GM06990 (cell line): ENCODE measurements around the gene SYN1.
A peak's percentile ranks its signal among the peaks of the same experiment; 100 is the strongest.

Source experiments
- DNase-seq: peaks from one replicate; pipeline ENCODE4 v3.0.0-alpha.2; 2011; ENCODE audit not compliant: insufficient read length; ENCODE audit errors: extremely low read depth
- H3K27me3 ChIP-seq: replicated peaks from 2 replicates; pipeline ENCODE4 v1.6.0; 2011; ENCODE audit warnings: low read length; ENCODE audit not compliant: control insufficient read depth, insufficient read depth
- H3K36me3 ChIP-seq: 2 replicates; pipeline ENCODE4 v1.5.1; 2011; ENCODE audit warnings: low read length; ENCODE audit not compliant: control insufficient read depth, insufficient read depth
- H3K4me3 ChIP-seq: replicated peaks from 2 replicates; pipeline ENCODE4 v1.5.1; 2011; ENCODE audit warnings: low read depth, mild to moderate bottlenecking, control low read depth, low read length
- TF ChIP-seq, protein P1 (sequence below): IDR thresholded peaks from 2 replicates; pipeline ENCODE4 v1.5.1; 2011; ENCODE audit warnings: low read length, control low read depth, mild to moderate bottlenecking, inconsistent platforms; ENCODE audit not compliant: insufficient read depth, poor library complexity, severe bottlenecking

Gene SYN1

DNA sequence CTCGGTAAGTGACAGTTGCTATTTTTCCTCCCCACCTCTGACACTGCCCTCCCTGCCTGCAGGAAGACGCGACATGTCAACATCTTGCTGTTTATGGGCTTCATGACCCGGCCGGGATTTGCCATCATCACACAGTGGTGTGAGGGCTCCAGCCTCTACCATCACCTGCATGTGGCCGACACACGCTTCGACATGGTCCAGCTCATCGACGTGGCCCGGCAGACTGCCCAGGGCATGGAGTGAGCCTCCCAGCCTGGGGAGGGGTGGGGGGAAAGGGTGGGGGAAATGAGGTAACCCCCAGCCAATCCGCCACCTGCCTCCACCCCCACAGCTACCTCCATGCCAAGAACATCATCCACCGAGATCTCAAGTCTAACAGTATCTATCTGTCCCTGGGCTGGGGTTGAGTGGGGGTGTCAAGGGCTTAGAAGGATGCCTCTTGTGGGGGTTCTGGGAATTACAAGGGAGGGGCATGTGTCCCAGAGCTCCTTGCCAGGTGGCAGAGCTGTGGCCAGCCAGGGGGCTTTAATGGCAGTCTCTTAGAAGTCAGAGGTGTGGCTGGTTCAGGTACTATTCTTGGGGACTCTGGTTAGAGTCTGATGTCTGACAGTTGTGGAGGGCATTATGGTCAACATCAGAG lies 50.9 kb downstream of the SYN1 start:
- Histone ChIP-seq H3K36me3 (peaks cover 7% of the 10 kb centered on the region), H3K4me3 (no peak overlapping the region), H3K27me3 (no peaks in the 10 kb centered on the region)
- TF ChIP-seq, protein P1, sequence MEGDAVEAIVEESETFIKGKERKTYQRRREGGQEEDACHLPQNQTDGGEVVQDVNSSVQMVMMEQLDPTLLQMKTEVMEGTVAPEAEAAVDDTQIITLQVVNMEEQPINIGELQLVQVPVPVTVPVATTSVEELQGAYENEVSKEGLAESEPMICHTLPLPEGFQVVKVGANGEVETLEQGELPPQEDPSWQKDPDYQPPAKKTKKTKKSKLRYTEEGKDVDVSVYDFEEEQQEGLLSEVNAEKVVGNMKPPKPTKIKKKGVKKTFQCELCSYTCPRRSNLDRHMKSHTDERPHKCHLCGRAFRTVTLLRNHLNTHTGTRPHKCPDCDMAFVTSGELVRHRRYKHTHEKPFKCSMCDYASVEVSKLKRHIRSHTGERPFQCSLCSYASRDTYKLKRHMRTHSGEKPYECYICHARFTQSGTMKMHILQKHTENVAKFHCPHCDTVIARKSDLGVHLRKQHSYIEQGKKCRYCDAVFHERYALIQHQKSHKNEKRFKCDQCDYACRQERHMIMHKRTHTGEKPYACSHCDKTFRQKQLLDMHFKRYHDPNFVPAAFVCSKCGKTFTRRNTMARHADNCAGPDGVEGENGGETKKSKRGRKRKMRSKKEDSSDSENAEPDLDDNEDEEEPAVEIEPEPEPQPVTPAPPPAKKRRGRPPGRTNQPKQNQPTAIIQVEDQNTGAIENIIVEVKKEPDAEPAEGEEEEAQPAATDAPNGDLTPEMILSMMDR: peak; percentile 30
- no peak for DNase-seq

DNA sequence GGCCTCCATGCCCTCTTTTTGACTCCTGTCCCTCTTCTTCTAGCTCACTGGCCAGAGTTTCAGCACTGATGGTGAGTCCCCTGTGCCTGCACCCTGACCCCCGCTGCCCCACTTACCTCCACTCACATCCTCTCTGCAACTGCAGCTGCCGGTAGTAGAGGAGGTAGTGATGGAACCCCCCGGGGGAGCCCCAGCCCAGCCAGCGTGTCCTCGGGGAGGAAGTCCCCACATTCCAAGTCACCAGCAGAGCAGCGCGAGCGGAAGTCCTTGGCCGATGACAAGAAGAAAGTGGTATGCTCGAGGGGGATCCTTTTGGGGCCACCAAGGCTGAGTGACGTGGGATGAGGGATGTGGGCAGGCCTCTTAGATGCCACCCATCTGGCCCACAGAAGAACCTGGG lies 52.8 kb downstream of the SYN1 start:
- no peak for DNase-seq
- peaks cover 9% of the 10 kb centered on the region for H3K36me3 ChIP-seq
- H3K4me3 ChIP-seq: no peak overlapping the region
- H3K27me3 ChIP-seq: no peaks in the 10 kb centered on the region
- TF ChIP-seq, protein P1: no peak

DNA sequence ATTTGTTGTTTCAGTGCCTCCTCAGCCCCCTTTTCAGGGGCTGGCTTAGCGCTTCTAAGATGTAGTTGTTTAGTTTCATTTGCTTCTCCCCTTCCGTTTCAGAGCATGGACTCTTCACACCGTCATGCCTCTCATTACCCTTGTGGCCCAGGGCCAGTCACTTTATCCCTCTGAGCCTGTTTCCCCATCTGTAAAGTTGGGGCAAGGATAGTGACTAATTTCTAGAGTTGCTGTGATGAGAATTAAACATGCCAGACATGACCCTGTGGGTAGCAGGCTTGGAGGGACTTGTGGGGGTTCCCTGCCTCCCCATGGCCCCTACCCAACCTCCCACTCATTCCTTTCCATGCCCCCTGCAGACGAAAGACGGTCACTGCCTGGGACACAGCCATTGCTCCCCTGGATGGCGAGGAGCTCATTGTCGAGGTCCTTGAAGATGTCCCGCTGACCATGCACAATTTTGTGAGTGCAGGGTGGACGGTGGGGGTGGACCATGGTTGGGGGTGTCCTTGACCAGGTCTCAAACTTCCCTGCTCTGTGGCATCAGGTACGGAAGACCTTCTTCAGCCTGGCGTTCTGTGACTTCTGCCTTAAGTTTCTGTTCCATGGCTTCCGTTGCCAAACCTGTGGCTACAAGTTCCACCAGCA lies 55.1 kb downstream of the SYN1 start:
- TF ChIP-seq, protein P1: peak; percentile 21
- no peak overlapping the region for H3K4me3 ChIP-seq
- DNase-seq: no peak
- peaks cover 8% of the 10 kb centered on the region for H3K36me3 ChIP-seq
- H3K27me3 ChIP-seq: no peaks in the 10 kb centered on the region

DNA sequence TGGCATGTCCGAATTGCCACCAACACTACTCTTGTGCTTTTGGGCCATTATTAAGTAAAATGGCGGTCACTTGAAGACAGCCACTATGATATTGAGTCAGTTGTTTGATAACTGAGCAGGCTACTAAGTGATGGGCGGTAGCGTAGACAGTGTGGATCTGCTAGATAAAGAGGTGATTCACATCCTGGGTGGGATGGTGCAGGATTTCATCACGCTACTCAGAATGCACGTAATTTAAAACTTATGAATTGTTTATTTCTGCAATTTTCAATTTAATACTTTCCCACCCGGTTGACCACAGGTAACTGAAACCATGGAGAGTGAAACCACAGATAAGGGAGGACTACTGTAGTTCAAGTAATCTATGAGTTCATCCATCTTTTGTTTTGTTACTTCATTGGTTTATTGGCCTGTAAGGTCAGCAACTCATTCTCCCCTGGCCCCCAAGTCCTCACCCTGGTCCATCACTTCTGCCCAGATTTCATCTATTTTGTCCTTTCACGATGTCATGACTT lies 55.8 kb downstream of the SYN1 start:
- Histone ChIP-seq H3K27me3 (no peaks in the 10 kb centered on the region), H3K36me3 (peaks cover 6% of the 10 kb centered on the region), H3K4me3 (no peak overlapping the region)
- DNase-seq: no peak
- TF ChIP-seq, protein P1: no peak

DNA sequence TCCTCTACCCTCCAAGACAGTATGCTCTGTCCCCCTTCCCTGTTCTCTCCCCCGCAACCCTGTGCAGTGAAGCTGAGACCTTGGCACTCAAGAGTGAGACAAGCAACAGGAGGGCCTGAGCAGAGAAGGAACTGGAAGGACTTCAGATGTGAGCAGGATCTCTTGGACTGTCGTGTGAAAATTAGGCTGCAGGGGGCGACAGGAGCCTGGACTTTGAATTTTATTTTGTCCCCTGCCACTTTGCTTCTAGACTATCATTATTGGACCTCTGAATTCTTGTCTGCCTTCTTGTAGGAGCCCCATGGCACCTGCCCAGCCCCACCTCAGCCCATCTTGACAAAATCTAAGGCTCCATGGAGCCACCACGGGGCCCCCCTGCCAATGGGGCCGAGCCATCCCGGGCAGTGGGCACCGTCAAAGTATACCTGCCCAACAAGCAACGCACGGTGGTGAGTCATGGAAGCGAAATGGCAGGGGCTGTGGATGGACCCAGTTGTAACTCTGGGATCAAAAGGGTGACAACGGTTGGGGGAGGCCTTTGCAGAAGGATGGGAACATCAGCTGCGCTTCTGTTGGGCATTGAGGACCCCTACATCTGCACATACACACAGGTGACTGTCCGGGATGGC lies 56.9 kb downstream of the SYN1 start:
- Histone ChIP-seq H3K27me3 (no peaks in the 10 kb centered on the region), H3K4me3 (no peak overlapping the region), H3K36me3 (peaks cover 5% of the 10 kb centered on the region)
- DNase-seq: no peak
- TF ChIP-seq, protein P1: peak; percentile 20
